Testis (tissue), 3 donors: ENCODE data around the gene SUSD1. TPM values are rescaled to one million over a fixed set of nuclear protein-coding genes. Genes with fewer than 3 reads are reported as not detected.
"Not testable (repeated sequence)": the region's sequence is repeated elsewhere in the genome, so short reads cannot be mapped to it uniquely, and the experiment has no call there.

ENCODE experiments used
- DNase-seq: peaks from one replicate; pipeline ENCODE4 v3.0.0-alpha.2; 2019
- H3K27ac ChIP-seq, 2 donors: fragments of 200-600 bp; sonication (generic); one replicate each; pipeline ENCODE4 v1.5.1; 2019
- H3K27me3 ChIP-seq: fragments of 200-600 bp; sonication (generic); one replicate; pipeline ENCODE4 v1.5.1; 2019
- H3K36me3 ChIP-seq: fragments of 200-600 bp; sonication (generic); one replicate; pipeline ENCODE4 v1.5.1; 2017; ENCODE audit warnings: low read depth; ENCODE audit errors: missing control alignments
- H3K4me1 ChIP-seq: fragments of 200-600 bp; sonication (generic); one replicate; pipeline ENCODE4 v1.5.1; 2019
- H3K4me3 ChIP-seq, 2 donors: fragments of 200-600 bp; sonication (generic); one replicate each; pipeline ENCODE4 v1.5.1; 2017 to 2019
- H3K9me3 ChIP-seq: fragments of 200-600 bp; sonication (generic); one replicate; pipeline ENCODE4 v1.5.1; 2017
- POLR2A ChIP-seq: fragments of 450-650 bp; IDR thresholded peaks from one replicate; pipeline ENCODE4 v1.6.1; 2017; ENCODE audit warnings: antibody characterized with exemption, mild to moderate bottlenecking, moderate library complexity
- WGBS, 2 donors: methylation state at CpG; one replicate each; pipeline ENCODE4 v1.1.5; 2018; 5-methylcytosine and 5-hydroxymethylcytosine counted together
- intact Hi-C: fragments of 100-400 bp; cut with DNase I; formaldehyde crosslinking; loops from one replicate; pipeline ENCODE4 v1.15.1; 2023; ENCODE audit warnings: low total_unique reads
- polyA plus RNA-seq: library from polyadenylated mRNA; stranded (reverse); fragments of 350-450 nt; fragmentation: Illumina TruSeq; extraction: RNeasy Lipid Tissue Mini Kit (QIAGEN cat#74804); gene quantifications from one replicate; pipeline ENCODE4 v1.2.3, GENCODE V29; 2014; ENCODE audit warnings: low read depth, low replicate concordance; ENCODE audit not compliant: insufficient read depth
- total RNA-seq, 2 donors: library from RNA; depleted of rRNA; stranded (reverse); fragments of >200 nt; gene quantifications; one replicate each; pipeline ENCODE4 v1.2.3, GENCODE V29; 2016
- TF ChIP-seq, protein P1 (sequence below), 3 experiments: fragments of 450-650 bp in 2 of 3; fragments of 200-600 bp in 1 of 3; sonication (generic) in 1 of 3; IDR thresholded peaks; one replicate each; pipeline ENCODE4 v1.5.1; 2016 to 2019; ENCODE audit warnings: antibody characterized with exemption in 3 of 3, mild to moderate bottlenecking in 2 of 3, moderate library complexity in 1 of 3

The SUSD1 gene
- total and polyA plus RNA-seq, 3 donors from 2014 or later = 12.7 to 39.1 (median 28.0) TPM

DNA sequence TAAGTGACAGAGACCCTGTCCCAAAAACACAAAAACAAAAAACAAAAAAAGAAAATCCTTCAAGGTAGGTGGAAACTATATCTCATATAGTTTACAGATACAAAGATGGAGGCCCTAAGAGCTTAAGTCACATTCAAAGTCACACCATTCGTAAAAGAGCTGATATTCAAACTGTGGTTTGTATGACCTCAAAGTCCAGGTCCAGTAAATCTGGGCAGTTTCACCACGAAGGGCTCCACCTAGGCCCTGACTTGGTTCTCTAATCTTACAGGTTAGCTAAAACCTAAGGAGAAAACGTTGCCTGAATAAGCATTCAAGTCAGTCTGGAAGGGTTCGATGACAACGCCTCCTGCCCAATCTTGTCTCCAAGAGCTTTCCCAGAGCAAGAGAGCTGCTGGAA lies 44.1 kb downstream of the SUSD1 start:
- TF ChIP-seq POLR2A = no peak
- TF ChIP-seq, protein P1, sequence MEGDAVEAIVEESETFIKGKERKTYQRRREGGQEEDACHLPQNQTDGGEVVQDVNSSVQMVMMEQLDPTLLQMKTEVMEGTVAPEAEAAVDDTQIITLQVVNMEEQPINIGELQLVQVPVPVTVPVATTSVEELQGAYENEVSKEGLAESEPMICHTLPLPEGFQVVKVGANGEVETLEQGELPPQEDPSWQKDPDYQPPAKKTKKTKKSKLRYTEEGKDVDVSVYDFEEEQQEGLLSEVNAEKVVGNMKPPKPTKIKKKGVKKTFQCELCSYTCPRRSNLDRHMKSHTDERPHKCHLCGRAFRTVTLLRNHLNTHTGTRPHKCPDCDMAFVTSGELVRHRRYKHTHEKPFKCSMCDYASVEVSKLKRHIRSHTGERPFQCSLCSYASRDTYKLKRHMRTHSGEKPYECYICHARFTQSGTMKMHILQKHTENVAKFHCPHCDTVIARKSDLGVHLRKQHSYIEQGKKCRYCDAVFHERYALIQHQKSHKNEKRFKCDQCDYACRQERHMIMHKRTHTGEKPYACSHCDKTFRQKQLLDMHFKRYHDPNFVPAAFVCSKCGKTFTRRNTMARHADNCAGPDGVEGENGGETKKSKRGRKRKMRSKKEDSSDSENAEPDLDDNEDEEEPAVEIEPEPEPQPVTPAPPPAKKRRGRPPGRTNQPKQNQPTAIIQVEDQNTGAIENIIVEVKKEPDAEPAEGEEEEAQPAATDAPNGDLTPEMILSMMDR (IDR thresholded peaks at IDR 0.05) = no peak
- intact Hi-C loops = no loop called here
- DNase-seq = no peak
- H3K36me3 ChIP-seq = no peaks in the 10 kb centered on the region
- no peaks in the 10 kb centered on the region for H3K9me3 ChIP-seq
- WGBS, 2 donors = 88 to 95% methylated on average over 5 of the region's 5 CpGs
- H3K27me3 ChIP-seq = no peaks in the 10 kb centered on the region
- H3K4me1 ChIP-seq = no peaks in the 10 kb centered on the region
- no peak overlapping the region for H3K4me3 ChIP-seq
- no peak overlapping the region for H3K27ac ChIP-seq

- no peaks in the 10 kb centered on the region for H3K36me3 ChIP-seq
- no peak for TF ChIP-seq POLR2A
- TF ChIP-seq, protein P1 (IDR thresholded peaks at IDR 0.05) = no peak
- H3K4me1 ChIP-seq = no peaks in the 10 kb centered on the region
- no peak overlapping the region for H3K27ac ChIP-seq
- H3K9me3 ChIP-seq = no peaks in the 10 kb centered on the region
- WGBS, 2 donors = 83 to 88% methylated on average over 2 of the region's 2 CpGs
- no peak overlapping the region for H3K4me3 ChIP-seq
- H3K27me3 ChIP-seq = no peaks in the 10 kb centered on the region
- intact Hi-C loops = no loop called here
- DNase-seq = no peak
Measured at GRCh38 chr9:112130347-112130746, 44.8 kb downstream of the SUSD1 start.

DNA sequence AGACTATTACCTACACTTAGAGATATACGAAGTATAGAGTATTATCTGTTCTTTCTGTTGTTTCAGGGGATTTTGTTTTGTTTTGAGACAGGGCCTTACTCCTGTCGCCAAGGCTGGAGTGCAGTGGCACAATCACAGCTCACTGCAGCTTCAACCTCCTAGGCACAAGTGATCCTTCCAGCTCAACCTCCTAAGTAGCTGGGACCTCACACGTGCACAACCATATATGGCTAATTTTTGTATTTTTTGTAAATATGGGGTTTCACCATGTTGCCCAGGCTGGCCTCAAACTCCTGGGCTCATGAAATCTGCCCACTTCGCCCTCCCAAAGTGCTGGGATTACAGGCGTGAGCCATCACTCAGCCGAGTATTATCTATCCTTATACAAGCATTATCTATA lies 45.9 kb downstream of the SUSD1 start:
- intact Hi-C loops = no loop called here
- Histone ChIP-seq H3K9me3 (no peaks in the 10 kb centered on the region), H3K27me3 (no peaks in the 10 kb centered on the region), H3K4me1 (no peaks in the 10 kb centered on the region), H3K27ac (no peak overlapping the region), H3K4me3 (no peak overlapping the region), H3K36me3 (no peaks in the 10 kb centered on the region)
- TF ChIP-seq, protein P1 (IDR thresholded peaks at IDR 0.05) = no peak
- no peak for TF ChIP-seq POLR2A
- no peak for DNase-seq
- WGBS, 2 donors = 87 to 89% methylated on average over 6 of the region's 6 CpGs

DNA sequence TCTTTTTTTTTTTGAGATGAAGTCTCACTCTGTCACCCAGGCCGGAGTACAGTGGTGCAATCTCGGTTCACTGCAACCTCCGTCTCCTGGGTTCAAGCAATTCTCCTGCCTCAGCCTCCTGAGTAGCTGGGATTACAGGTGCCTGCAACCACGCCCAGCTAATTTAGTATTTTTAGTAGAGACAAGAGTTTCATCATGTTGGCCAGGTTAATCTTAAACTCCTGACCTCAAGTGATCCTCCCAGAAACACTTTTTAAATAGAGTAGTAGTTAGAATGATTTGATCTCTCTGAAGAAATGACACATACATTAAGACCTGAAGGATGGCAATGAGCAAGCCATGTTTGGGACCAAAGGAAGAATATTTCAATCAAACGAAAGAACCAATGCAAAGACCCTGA lies 46.7 kb downstream of the SUSD1 start:
- H3K36me3 ChIP-seq, H3K4me3 ChIP-seq, H3K27me3 ChIP-seq, intact Hi-C loops, H3K4me1 ChIP-seq, H3K27ac ChIP-seq, H3K9me3 ChIP-seq, DNase-seq: not testable (repeated sequence)
- WGBS, 2 donors = 92 to 94% methylated on average over 5 of the region's 5 CpGs

- Histone ChIP-seq H3K9me3 (no peaks in the 10 kb centered on the region), H3K36me3 (no peaks in the 10 kb centered on the region), H3K27me3 (no peaks in the 10 kb centered on the region), H3K4me1 (no peaks in the 10 kb centered on the region), H3K4me3 (no peak overlapping the region), H3K27ac (no peak overlapping the region)
- intact Hi-C loops = no loop called here
- 89 to 91% methylated on average over 3 of the region's 3 CpGs for WGBS, 2 donors
- no peak for DNase-seq
- no peak for TF ChIP-seq POLR2A
- TF ChIP-seq, protein P1 (IDR thresholded peaks at IDR 0.05) = no peak
Measured at GRCh38 chr9:112127281-112127680, 47.8 kb downstream of the SUSD1 start.
